ENCODE data around the gene KIF5C.

DNA sequence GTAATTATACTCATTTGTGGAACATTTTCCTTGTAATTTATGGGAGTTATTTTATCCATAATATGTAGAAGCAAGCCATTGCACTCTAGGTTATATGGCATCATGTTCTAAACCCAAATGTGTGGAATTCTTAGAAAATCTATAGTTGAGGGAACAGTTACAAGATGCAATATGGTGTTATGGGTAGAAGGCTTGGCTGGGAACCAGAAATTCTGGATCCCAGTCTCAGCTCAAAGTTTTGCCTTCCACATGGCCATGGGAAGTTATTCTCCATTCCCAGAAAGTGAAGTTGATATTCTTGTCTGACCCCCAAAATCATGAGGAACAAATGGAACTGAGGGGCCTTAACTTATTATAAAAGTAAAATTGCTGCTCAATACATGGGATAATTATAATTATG is 38.0 kb downstream of the KIF5C start:
- TF ChIP-seq, protein P1, sequence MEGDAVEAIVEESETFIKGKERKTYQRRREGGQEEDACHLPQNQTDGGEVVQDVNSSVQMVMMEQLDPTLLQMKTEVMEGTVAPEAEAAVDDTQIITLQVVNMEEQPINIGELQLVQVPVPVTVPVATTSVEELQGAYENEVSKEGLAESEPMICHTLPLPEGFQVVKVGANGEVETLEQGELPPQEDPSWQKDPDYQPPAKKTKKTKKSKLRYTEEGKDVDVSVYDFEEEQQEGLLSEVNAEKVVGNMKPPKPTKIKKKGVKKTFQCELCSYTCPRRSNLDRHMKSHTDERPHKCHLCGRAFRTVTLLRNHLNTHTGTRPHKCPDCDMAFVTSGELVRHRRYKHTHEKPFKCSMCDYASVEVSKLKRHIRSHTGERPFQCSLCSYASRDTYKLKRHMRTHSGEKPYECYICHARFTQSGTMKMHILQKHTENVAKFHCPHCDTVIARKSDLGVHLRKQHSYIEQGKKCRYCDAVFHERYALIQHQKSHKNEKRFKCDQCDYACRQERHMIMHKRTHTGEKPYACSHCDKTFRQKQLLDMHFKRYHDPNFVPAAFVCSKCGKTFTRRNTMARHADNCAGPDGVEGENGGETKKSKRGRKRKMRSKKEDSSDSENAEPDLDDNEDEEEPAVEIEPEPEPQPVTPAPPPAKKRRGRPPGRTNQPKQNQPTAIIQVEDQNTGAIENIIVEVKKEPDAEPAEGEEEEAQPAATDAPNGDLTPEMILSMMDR (IDR thresholded peaks at IDR 0.05; ENCODE audit: low read depth, low read length, missing input control): no peak
- no peak for TF ChIP-seq SP1 (IDR thresholded peaks at IDR 0.05)
- no peak for TF ChIP-seq TAF1 (conservative IDR thresholded peaks at IDR 0.05)
- TF ChIP-seq NR2F2 (IDR thresholded peaks at IDR 0.05): no peak
- TF ChIP-seq GABPA (IDR thresholded peaks at IDR 0.05 in 1 of 2, conservative IDR thresholded peaks at IDR 0.05 in 1 of 2): no peak
- TF ChIP-seq, protein P2, sequence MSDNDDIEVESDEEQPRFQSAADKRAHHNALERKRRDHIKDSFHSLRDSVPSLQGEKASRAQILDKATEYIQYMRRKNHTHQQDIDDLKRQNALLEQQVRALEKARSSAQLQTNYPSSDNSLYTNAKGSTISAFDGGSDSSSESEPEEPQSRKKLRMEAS (IDR thresholded peaks at IDR 0.05): no peak
- no peak for TF ChIP-seq RAD21 (IDR thresholded peaks at IDR 0.05)
- TF ChIP-seq, protein P3, sequence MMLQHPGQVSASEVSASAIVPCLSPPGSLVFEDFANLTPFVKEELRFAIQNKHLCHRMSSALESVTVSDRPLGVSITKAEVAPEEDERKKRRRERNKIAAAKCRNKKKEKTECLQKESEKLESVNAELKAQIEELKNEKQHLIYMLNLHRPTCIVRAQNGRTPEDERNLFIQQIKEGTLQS (IDR thresholded peaks at IDR 0.05): no peak
- TF ChIP-seq FOXA2 (IDR thresholded peaks at IDR 0.05): no peak
- no peak for TF ChIP-seq REST (IDR thresholded peaks at IDR 0.05)
- no peak for TF ChIP-seq YY1 (IDR thresholded peaks at IDR 0.05)
